H9 (cell line): ENCODE results near the gene IPO11. TPM values are rescaled to one million over a fixed set of nuclear protein-coding genes. Genes with fewer than 3 reads are reported as not detected.

Experiments
- DNase-seq: peaks from one replicate; pipeline ENCODE4 v3.0.0-alpha.2; 2017
- H2AFZ ChIP-seq: one replicate; pipeline ENCODE4 v1.6.1; 2013; ENCODE audit warnings: mild to moderate bottlenecking, low read length, control low read depth, moderate library complexity
- H2AK5ac ChIP-seq: 2 replicates; pipeline ENCODE4 v1.6.1; 2013; ENCODE audit warnings: low read length, control low read depth, mixed read lengths; ENCODE audit not compliant: insufficient read length
- H2BK120ac ChIP-seq: one replicate; pipeline ENCODE4 v1.6.1; 2013; ENCODE audit warnings: low read depth, mild to moderate bottlenecking, low read length, control low read depth, inconsistent platforms; ENCODE audit not compliant: poor library complexity, severe bottlenecking
- H2BK12ac ChIP-seq: 2 replicates; pipeline ENCODE4 v1.6.1; 2013; ENCODE audit warnings: low read length, control low read depth, mixed read lengths, low read depth; ENCODE audit not compliant: insufficient read length
- H2BK15ac ChIP-seq: 2 replicates; pipeline ENCODE4 v1.6.1; 2013; ENCODE audit warnings: low read depth, low read length, control low read depth
- H2BK20ac ChIP-seq: one replicate; pipeline ENCODE4 v1.6.1; 2013; ENCODE audit warnings: low read depth, mild to moderate bottlenecking, low read length, control low read depth, inconsistent platforms; ENCODE audit not compliant: poor library complexity, severe bottlenecking
- H2BK5ac ChIP-seq: 2 replicates; pipeline ENCODE4 v1.6.1; 2013; ENCODE audit warnings: low read length, control low read depth, mixed read lengths; ENCODE audit not compliant: insufficient read length
- H3K14ac ChIP-seq: 2 replicates; pipeline ENCODE4 v1.6.1; 2013; ENCODE audit warnings: low read length, control low read depth; ENCODE audit not compliant: insufficient read depth
- H3K18ac ChIP-seq: 2 replicates; pipeline ENCODE4 v1.6.1; 2013; ENCODE audit warnings: low read depth, mild to moderate bottlenecking, mixed read lengths, low read length, control low read depth; ENCODE audit not compliant: insufficient read length
- H3K23ac ChIP-seq: 2 replicates; pipeline ENCODE4 v1.6.1; 2013; ENCODE audit warnings: low read length, control low read depth, mixed read lengths, low read depth; ENCODE audit not compliant: insufficient read length
- H3K23me2 ChIP-seq: 2 replicates; pipeline ENCODE4 v1.6.1; 2013; ENCODE audit warnings: low read depth, mild to moderate bottlenecking, mixed read lengths, low read length, control low read depth; ENCODE audit not compliant: insufficient read length, poor library complexity, severe bottlenecking
- H3K27ac ChIP-seq: 2 replicates; pipeline ENCODE4 v1.5.1; 2013; ENCODE audit warnings: low read length, control low read depth, mixed read lengths, low read depth; ENCODE audit not compliant: insufficient read length
- H3K27me3 ChIP-seq: 2 replicates; pipeline ENCODE4 v1.6.1; 2013; ENCODE audit warnings: low read length, control low read depth, inconsistent platforms; ENCODE audit not compliant: insufficient read depth
- H3K4ac ChIP-seq: 2 replicates; pipeline ENCODE4 v1.6.1; 2013; ENCODE audit warnings: low read depth, mild to moderate bottlenecking, control low read depth, inconsistent platforms, low read length, moderate library complexity
- H3K4me1 ChIP-seq: 2 replicates; pipeline ENCODE4 v1.6.1; 2013; ENCODE audit warnings: low read length, control low read depth, inconsistent platforms; ENCODE audit not compliant: insufficient read depth
- H3K4me2 ChIP-seq: 2 replicates; pipeline ENCODE4 v1.6.1; 2013; ENCODE audit warnings: low read length, control low read depth, mixed read lengths; ENCODE audit not compliant: insufficient read length, insufficient read depth
- H3K56ac ChIP-seq: 2 replicates; pipeline ENCODE4 v1.6.1; 2013; ENCODE audit warnings: low read depth, mild to moderate bottlenecking, mixed read lengths, low read length, control low read depth; ENCODE audit not compliant: insufficient read length
- H3K79me1 ChIP-seq: 2 replicates; pipeline ENCODE4 v1.6.1; 2013; ENCODE audit warnings: low read depth, mild to moderate bottlenecking, moderate library complexity, low read length, control low read depth, inconsistent platforms; ENCODE audit not compliant: insufficient read depth, poor library complexity, severe bottlenecking
- H3K79me2 ChIP-seq: 2 replicates; pipeline ENCODE4 v1.6.1; 2013; ENCODE audit warnings: low read length, control low read depth, inconsistent platforms; ENCODE audit not compliant: insufficient read depth
- H3K9ac ChIP-seq: 2 replicates; pipeline ENCODE4 v1.6.1; 2013; ENCODE audit warnings: low read length, control low read depth, mixed read lengths; ENCODE audit not compliant: insufficient read length; ENCODE audit errors: extremely low read depth
- H3K9me3 ChIP-seq: one replicate; pipeline ENCODE4 v1.6.1; 2013; ENCODE audit warnings: low read depth, low read length, inconsistent platforms; ENCODE audit not compliant: control insufficient read depth
- H3T11ph ChIP-seq: one replicate; pipeline ENCODE4 v1.6.1; 2013; ENCODE audit warnings: mild to moderate bottlenecking, low read length, control low read depth, inconsistent platforms
- H4K20me1 ChIP-seq: one replicate; pipeline ENCODE4 v1.6.1; 2013; ENCODE audit not compliant: control insufficient read depth, insufficient read length, insufficient read depth
- H4K5ac ChIP-seq: 2 replicates; pipeline ENCODE4 v1.6.1; 2013; ENCODE audit warnings: low read depth, mild to moderate bottlenecking, mixed read lengths, low read length, control low read depth; ENCODE audit not compliant: insufficient read length
- H4K8ac ChIP-seq: replicated peaks from 2 replicates; pipeline ENCODE4 v1.6.1; 2013; ENCODE audit warnings: low read length, control low read depth, mixed read lengths, low read depth; ENCODE audit not compliant: insufficient read length
- H4K91ac ChIP-seq: 2 replicates; pipeline ENCODE4 v1.6.1; 2013; ENCODE audit warnings: low read depth, mild to moderate bottlenecking, moderate library complexity, mixed read lengths, low read length, control low read depth; ENCODE audit not compliant: insufficient read length
- H3K27ac Mint-ChIP-seq, 3 experiments: 2 replicates in 2 of 3; 3 replicates in 1 of 3; pipeline ENCODE4 v1.8.0; 2020 to 2021; ENCODE audit warnings: mixed read lengths in 3 of 3, mild to moderate bottlenecking in 1 of 3, moderate library complexity in 1 of 3
- H3K27me3 Mint-ChIP-seq: 2 replicates; pipeline ENCODE4 v1.8.0; 2021; ENCODE audit warnings: low read depth, mild to moderate bottlenecking, moderate library complexity, mixed read lengths
- H3K36me3 Mint-ChIP-seq, 3 experiments: 2 replicates in 2 of 3; 3 replicates in 1 of 3; pipeline ENCODE4 v1.8.0; 2020 to 2021; ENCODE audit warnings: low read depth in 3 of 3, mixed read lengths in 3 of 3; ENCODE audit not compliant: insufficient read depth in 1 of 3
- H3K4me1 Mint-ChIP-seq, 2 experiments: 2 replicates each; pipeline ENCODE4 v1.8.0; 2020; ENCODE audit warnings: mixed read lengths in 2 of 2
- H3K4me3 Mint-ChIP-seq, 2 experiments: 2 replicates in 1 of 2; 3 replicates in 1 of 2; pipeline ENCODE4 v1.8.0; 2020 to 2021; ENCODE audit warnings: mild to moderate bottlenecking in 2 of 2, mixed read lengths in 2 of 2, moderate library complexity in 1 of 2
- H3K9me3 Mint-ChIP-seq, 2 experiments: 2 replicates in 1 of 2; 3 replicates in 1 of 2; pipeline ENCODE4 v1.8.0; 2020; ENCODE audit warnings: mild to moderate bottlenecking in 2 of 2, mixed read lengths in 2 of 2, moderate library complexity in 1 of 2
- CTCF ChIP-seq: fragments of 200-600 bp; sonication (generic); conservative IDR thresholded peaks from 3 replicates; pipeline ENCODE4 v1.8.0; 2021; ENCODE audit warnings: antibody characterized with exemption, mild to moderate bottlenecking
- WGBS: extraction: QIAGEN DNeasy Blood & Tissue Kit; methylation state at CpG from one replicate; pipeline ENCODE4 v1.1.7; 2013; ENCODE audit warnings: missing lambda C conversion rate, low lambda C conversion rate, mixed read lengths; ENCODE audit not compliant: insufficient read length; ENCODE audit errors: extremely low coverage; 5-methylcytosine and 5-hydroxymethylcytosine counted together
- total RNA-seq: library from RNA; stranded (reverse); gene quantifications from 2 replicates; pipeline ENCODE4 v1.2.1, GENCODE V29; 2021

Gene IPO11
- total RNA-seq, 1 experiment from 2014 or later = 63.0 TPM

- no peaks in the 10 kb centered on the region for H3K27me3 Mint-ChIP-seq
- peak; percentile 71 for DNase-seq
- no peak overlapping the region for H3K4me3 Mint-ChIP-seq
- no peak overlapping the region for H3K56ac ChIP-seq
- H2BK5ac ChIP-seq = no peak overlapping the region
- H3K4me1 ChIP-seq = no peaks in the 10 kb centered on the region
- no peak overlapping the region for H3K23ac ChIP-seq
- no peaks in the 10 kb centered on the region for H3K79me1 ChIP-seq
- H2BK12ac ChIP-seq = no peak overlapping the region
- no peak overlapping the region for H4K8ac ChIP-seq
- H2BK20ac ChIP-seq = no peak overlapping the region
- H3K18ac ChIP-seq = no peak overlapping the region
- no peak overlapping the region for H4K5ac ChIP-seq
- no peak overlapping the region for H3T11ph ChIP-seq
- no peak for TF ChIP-seq CTCF
- H3K27ac ChIP-seq = no peak overlapping the region
- H3K4ac ChIP-seq = no peak overlapping the region
- no peak overlapping the region for H3K4me2 ChIP-seq
- H3K14ac ChIP-seq = no peak overlapping the region
- H3K9me3 Mint-ChIP-seq = peaks cover 0 to 4% of the 10 kb centered on the region in 2 experiments; a peak in 4 of 5 replicates
- H2AFZ ChIP-seq = no peak overlapping the region
- H3K27ac Mint-ChIP-seq = no peak overlapping the region
- H3K4me1 Mint-ChIP-seq = peaks cover 2 to 11% of the 10 kb centered on the region in 2 experiments; a peak in 3 of 4 replicates
- WGBS = no CpG with 5 or more reads among the region's 8 CpGs
- H2BK120ac ChIP-seq = no peak overlapping the region
- H3K9ac ChIP-seq = no peak overlapping the region
- H3K36me3 Mint-ChIP-seq = peaks cover 24 to 28% (median 25%) of the 10 kb centered on the region in 3 experiments
- H3K79me2 ChIP-seq = no peaks in the 10 kb centered on the region
- no peak overlapping the region for H2AK5ac ChIP-seq
- H4K91ac ChIP-seq = no peak overlapping the region
- no peaks in the 10 kb centered on the region for H3K9me3 ChIP-seq
- no peak overlapping the region for H2BK15ac ChIP-seq
- H3K27me3 ChIP-seq = no peaks in the 10 kb centered on the region
- no peaks in the 10 kb centered on the region for H4K20me1 ChIP-seq
- no peaks in the 10 kb centered on the region for H3K23me2 ChIP-seq
These were observed 201.8 kb downstream of the IPO11 start for GRCh38 chr5:62614355-62614754.
